Tibial nerve (tissue), 4 donors: ENCODE measurements around the gene MRPL43. TPM values are rescaled to one million over a fixed set of nuclear protein-coding genes. Genes with fewer than 3 reads are reported as not detected.

Experiments
- DNase-seq, 2 donors: peaks; one replicate each; pipeline ENCODE4 v3.0.0-alpha.2; 2019; ENCODE audit warnings: low spot score in 2 of 2
- H3K27ac ChIP-seq, 4 donors: fragments of 200-600 bp; sonication (generic) in 3 of 4; one replicate each; pipeline ENCODE4 v1.5.1; 2017 to 2019; ENCODE audit warnings: mild to moderate bottlenecking in 1 of 4
- H3K27me3 ChIP-seq, 2 donors: fragments of 200-600 bp; sonication (generic) in 1 of 2; one replicate each; pipeline versions ENCODE4 v1.5.1 to v1.6.0; 2017 to 2019
- H3K36me3 ChIP-seq, 3 donors: fragments of 200-600 bp; sonication (generic); one replicate each; pipeline ENCODE4 v1.5.1; 2018 to 2019
- H3K4me1 ChIP-seq, 4 donors: fragments of 200-600 bp; sonication (generic) in 3 of 4; one replicate each; pipeline ENCODE4 v1.5.1; 2017 to 2019
- H3K4me3 ChIP-seq, 4 donors: fragments of 200-600 bp; sonication (generic) in 3 of 4; one replicate each; pipeline ENCODE4 v1.5.1; 2017 to 2019; ENCODE audit warnings: mild to moderate bottlenecking in 1 of 4, moderate library complexity in 1 of 4
- H3K9me3 ChIP-seq, 4 donors: fragments of 200-600 bp; sonication (generic) in 3 of 4; one replicate each; pipeline ENCODE4 v1.5.1; 2017 to 2019
- CTCF ChIP-seq, 5 experiments: fragments of 200-600 bp in 3 of 5; fragments of 450-650 bp in 2 of 5; sonication (generic) in 3 of 5; IDR thresholded peaks; one replicate each; pipeline ENCODE4 v1.5.1; 2016 to 2019; ENCODE audit warnings: antibody characterized with exemption in 5 of 5, mild to moderate bottlenecking in 3 of 5, moderate library complexity in 2 of 5
- EP300 ChIP-seq, 2 donors: sonication (generic); formaldehyde crosslinking; IDR thresholded peaks; one replicate each; pipeline ENCODE4 v1.6.1; 2017; ENCODE audit warnings: antibody characterized with exemption in 2 of 2, mild to moderate bottlenecking in 1 of 2
- POLR2A ChIP-seq, 2 donors: fragments of 450-650 bp; IDR thresholded peaks; one replicate each; pipeline ENCODE4 v1.6.1; 2017; ENCODE audit warnings: antibody characterized with exemption in 2 of 2, mild to moderate bottlenecking in 2 of 2, moderate library complexity in 2 of 2
- WGBS, 2 donors: methylation state at CpG; one replicate each; pipeline ENCODE4 v1.1.5; 2018; 5-methylcytosine and 5-hydroxymethylcytosine counted together
- total RNA-seq, 4 donors: library from RNA; depleted of rRNA; stranded (reverse); fragments of >200 nt; gene quantifications; one replicate each; pipeline ENCODE4 v1.1.0, GENCODE V29; 2016

Gene MRPL43
- total RNA-seq, 4 donors from 2014 or later = 64.1 to 146 (median 99.5) TPM

- peak overlapping the region; percentile 30 to 78 (median 72) for H3K27ac ChIP-seq
- WGBS, 2 donors = 22 to 30% methylated on average over 8 to 9 of the region's 9 CpGs
Observed at GRCh38 chr10:100968863-100969186, 18.5 kb downstream of the MRPL43 start.

GRCh38 chr10:100968062-100968736, 19.1 kb downstream of the MRPL43 start:
- Histone ChIP-seq H3K9me3 (no peaks in the 10 kb centered on the region), H3K27me3 (no peaks in the 10 kb centered on the region), H3K27ac (no peak overlapping the region), H3K4me3 (no peak overlapping the region), H3K36me3 (peaks cover 0 to 36% (median 0%) of the 10 kb centered on the region in 3 donors), H3K4me1 (peaks cover 0 to 29% (median 14%) of the 10 kb centered on the region in 4 donors)
- WGBS, 2 donors = 76 to 77% methylated on average over 2 of the region's 2 CpGs
- no peak for TF ChIP-seq POLR2A (IDR thresholded peaks at IDR 0.05)
- no peak for TF ChIP-seq CTCF (IDR thresholded peaks at IDR 0.05)
- TF ChIP-seq EP300 (IDR thresholded peaks at IDR 0.05) = no peak
- DNase-seq = no peak

More at GRCh38 chr10:100968863-100969186, 18.5 kb downstream of the MRPL43 start:
- TF ChIP-seq POLR2A (IDR thresholded peaks at IDR 0.05) (no peak), CTCF (IDR thresholded peaks at IDR 0.05) (no peak), EP300 (IDR thresholded peaks at IDR 0.05) (no peak)
- DNase-seq = no peak
- Histone ChIP-seq H3K4me3 (peak overlapping the region; percentile 47 to 81 (median 58)), H3K4me1 (peaks cover 0 to 29% (median 14%) of the 10 kb centered on the region in 4 donors), H3K9me3 (no peaks in the 10 kb centered on the region), H3K27me3 (no peaks in the 10 kb centered on the region), H3K36me3 (peaks cover 0 to 33% (median 0%) of the 10 kb centered on the region in 3 donors)

GRCh38 chr10:100967332-100967731, 20.0 kb downstream of the MRPL43 start:
- no peak overlapping the region for H3K4me3 ChIP-seq
- H3K36me3 ChIP-seq = peaks cover 0 to 41% (median 0%) of the 10 kb centered on the region in 3 donors

GRCh38 chr10:100966887-100967286, 20.4 kb downstream of the MRPL43 start:
- Histone ChIP-seq H3K4me1 (peaks cover 0 to 26% (median 14%) of the 10 kb centered on the region in 4 donors), H3K9me3 (no peaks in the 10 kb centered on the region), H3K27me3 (no peaks in the 10 kb centered on the region), H3K27ac (no peak overlapping the region), H3K4me3 (no peak overlapping the region), H3K36me3 (peaks cover 0 to 46% (median 3%) of the 10 kb centered on the region in 3 donors)
- WGBS, 2 donors = 47 to 48% methylated on average over 2 of the region's 2 CpGs
- no peak for DNase-seq
- TF ChIP-seq POLR2A (IDR thresholded peaks at IDR 0.05) (no peak), EP300 (IDR thresholded peaks at IDR 0.05) (no peak), CTCF (IDR thresholded peaks at IDR 0.05) (no peak)

More at GRCh38 chr10:100967332-100967731, 20.0 kb downstream of the MRPL43 start:
- peaks cover 0 to 29% (median 14%) of the 10 kb centered on the region in 4 donors for H3K4me1 ChIP-seq
- 73 to 80% methylated on average over 2 of the region's 2 CpGs for WGBS, 2 donors
- no peaks in the 10 kb centered on the region for H3K9me3 ChIP-seq
- DNase-seq = no peak
- H3K27ac ChIP-seq = no peak overlapping the region
- H3K27me3 ChIP-seq = no peaks in the 10 kb centered on the region
- TF ChIP-seq EP300 (IDR thresholded peaks at IDR 0.05) (no peak), CTCF (IDR thresholded peaks at IDR 0.05) (no peak), POLR2A (IDR thresholded peaks at IDR 0.05) (no peak)

GRCh38 chr10:100965820-100966219, 21.5 kb downstream of the MRPL43 start:
- Histone ChIP-seq H3K27me3 (no peaks in the 10 kb centered on the region), H3K9me3 (no peaks in the 10 kb centered on the region), H3K4me1 (peaks cover 0 to 19% (median 14%) of the 10 kb centered on the region in 4 donors), H3K4me3 (no peak overlapping the region), H3K27ac (no peak overlapping the region), H3K36me3 (peaks cover 0 to 55% (median 4%) of the 10 kb centered on the region in 3 donors)
- TF ChIP-seq EP300 (IDR thresholded peaks at IDR 0.05) = no peak
- no peak for TF ChIP-seq CTCF (IDR thresholded peaks at IDR 0.05)
- TF ChIP-seq POLR2A (IDR thresholded peaks at IDR 0.05) = no peak
- WGBS, 2 donors = 67 to 86% methylated on average over 5 of the region's 5 CpGs
- no peak for DNase-seq
